Measurements from ENCODE around the gene SORBS2.

Gene SORBS2

DNA sequence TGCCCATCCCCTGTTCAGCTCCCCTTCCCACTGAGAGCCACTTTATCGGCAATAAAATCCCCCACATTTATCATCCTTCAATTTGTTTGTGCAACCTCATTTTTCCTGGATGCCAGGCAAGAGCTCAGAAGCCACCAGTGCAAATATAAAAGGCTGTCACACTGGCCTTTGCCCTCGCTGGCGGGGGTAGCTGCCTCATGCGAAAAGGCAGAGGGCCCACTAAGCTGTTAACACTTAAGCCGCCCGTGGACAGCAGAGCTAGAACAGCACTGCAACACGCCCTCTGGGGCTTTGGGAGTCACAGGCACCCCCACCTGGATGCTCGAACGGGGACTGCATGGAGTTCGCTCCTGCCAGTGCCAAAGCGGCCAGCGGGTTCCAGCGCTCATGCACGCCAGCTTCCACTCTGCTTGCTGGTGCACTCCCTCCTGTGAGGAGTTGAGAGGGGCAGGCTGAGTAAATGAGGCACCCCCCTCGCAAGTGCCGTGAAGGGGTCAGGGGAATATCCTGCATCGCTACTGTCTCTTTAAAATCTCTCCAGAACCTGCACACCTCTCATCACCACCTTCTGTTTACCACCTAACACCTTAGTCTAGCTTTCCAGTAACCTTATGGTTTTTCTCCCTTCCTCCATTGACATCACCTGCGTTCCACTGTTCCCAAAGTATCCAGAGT lies 99.5 kb downstream of the SORBS2 start:
- H2BK15ac ChIP-seq (replicated peaks; ENCODE audit: low read depth) = no peak overlapping the region
- H3K36me3 ChIP-seq (ENCODE audit: control insufficient read depth, insufficient read depth, low read length) = no peaks in the 10 kb centered on the region
- H3K4me3 ChIP-seq (ENCODE audit: low read length) = no peak overlapping the region
- no peak overlapping the region for H3K27ac ChIP-seq (ENCODE audit: low read depth, low read length)
- H3K4me2 ChIP-seq (ENCODE audit: low read length) = no peak overlapping the region
- H4K8ac ChIP-seq (ENCODE audit: low read depth, low read length) = no peak overlapping the region
- no peak overlapping the region for H3K56ac ChIP-seq (ENCODE audit: low read length)
- H3K79me1 ChIP-seq (ENCODE audit: low read length) = no peaks in the 10 kb centered on the region
- WGBS (ENCODE audit: extremely low coverage, insufficient coverage, low lambda C conversion rate) = no CpG with 5 or more reads among the region's 18 CpGs
- H3K9ac ChIP-seq (ENCODE audit: low read length) = no peak overlapping the region
- H2AK5ac ChIP-seq (ENCODE audit: low read length) = no peak overlapping the region
- H3K4ac ChIP-seq (ENCODE audit: low read depth, low read length) = no peak overlapping the region
- no peak overlapping the region for H2BK120ac ChIP-seq (ENCODE audit: low read depth, low read length)
- H3K23ac ChIP-seq (ENCODE audit: low read length) = no peak overlapping the region
- DNase-seq = no peak
- no peaks in the 10 kb centered on the region for H3K4me1 ChIP-seq (ENCODE audit: control insufficient read depth, low read depth, low read length)
- H4K5ac ChIP-seq (ENCODE audit: low read length) = no peak overlapping the region
- no peak overlapping the region for H3K18ac ChIP-seq (ENCODE audit: low read length)
- H2BK5ac ChIP-seq (ENCODE audit: low read length) = no peak overlapping the region
- no peaks in the 10 kb centered on the region for H3K79me2 ChIP-seq (ENCODE audit: control insufficient read depth, insufficient read depth, low read length)
- H3K27me3 ChIP-seq (ENCODE audit: insufficient read depth, low read length, poor library complexity) = no peaks in the 10 kb centered on the region

DNA sequence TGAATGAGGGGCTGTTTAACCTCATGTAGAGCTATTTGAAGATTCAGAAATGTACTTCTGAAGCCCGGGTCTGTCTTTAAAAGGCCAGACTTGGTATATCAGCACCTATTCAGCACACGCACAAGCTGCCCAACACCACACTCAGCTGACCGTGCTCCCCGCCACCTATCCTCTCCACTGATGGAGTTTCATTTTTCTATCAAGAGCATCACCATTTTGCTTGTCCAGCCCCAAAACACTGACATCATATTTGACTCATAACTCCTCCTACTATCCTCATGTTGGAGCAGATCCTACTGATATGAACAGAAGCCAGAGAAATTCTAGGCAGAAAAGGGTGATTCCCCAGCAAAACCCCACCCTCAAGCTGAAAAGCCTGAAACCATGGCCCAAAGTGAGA lies 100.3 kb downstream of the SORBS2 start:
- no peak overlapping the region for H3K56ac ChIP-seq (ENCODE audit: low read length)
- no peak overlapping the region for H3K18ac ChIP-seq (ENCODE audit: low read length)
- H3K4ac ChIP-seq (ENCODE audit: low read depth, low read length) = no peak overlapping the region
- H3K23ac ChIP-seq (ENCODE audit: low read length) = no peak overlapping the region
- H3K4me1 ChIP-seq (ENCODE audit: control insufficient read depth, low read depth, low read length) = no peaks in the 10 kb centered on the region
- DNase-seq = no peak
- no peak overlapping the region for H2BK15ac ChIP-seq (replicated peaks; ENCODE audit: low read depth)
- no peaks in the 10 kb centered on the region for H3K36me3 ChIP-seq (ENCODE audit: control insufficient read depth, insufficient read depth, low read length)
- WGBS (ENCODE audit: extremely low coverage, insufficient coverage, low lambda C conversion rate) = no CpG with 5 or more reads among the region's 4 CpGs
- no peaks in the 10 kb centered on the region for H3K27me3 ChIP-seq (ENCODE audit: insufficient read depth, low read length, poor library complexity)
- H4K8ac ChIP-seq (ENCODE audit: low read depth, low read length) = no peak overlapping the region
- no peak overlapping the region for H2BK120ac ChIP-seq (ENCODE audit: low read depth, low read length)
- H3K4me3 ChIP-seq (ENCODE audit: low read length) = no peak overlapping the region
- no peaks in the 10 kb centered on the region for H3K79me1 ChIP-seq (ENCODE audit: low read length)
- H3K9ac ChIP-seq (ENCODE audit: low read length) = no peak overlapping the region
- H3K79me2 ChIP-seq (ENCODE audit: control insufficient read depth, insufficient read depth, low read length) = no peaks in the 10 kb centered on the region
- no peak overlapping the region for H3K4me2 ChIP-seq (ENCODE audit: low read length)
- no peak overlapping the region for H2AK5ac ChIP-seq (ENCODE audit: low read length)
- no peak overlapping the region for H4K5ac ChIP-seq (ENCODE audit: low read length)
- no peak overlapping the region for H3K27ac ChIP-seq (ENCODE audit: low read depth, low read length)
- H2BK5ac ChIP-seq (ENCODE audit: low read length) = no peak overlapping the region

DNA sequence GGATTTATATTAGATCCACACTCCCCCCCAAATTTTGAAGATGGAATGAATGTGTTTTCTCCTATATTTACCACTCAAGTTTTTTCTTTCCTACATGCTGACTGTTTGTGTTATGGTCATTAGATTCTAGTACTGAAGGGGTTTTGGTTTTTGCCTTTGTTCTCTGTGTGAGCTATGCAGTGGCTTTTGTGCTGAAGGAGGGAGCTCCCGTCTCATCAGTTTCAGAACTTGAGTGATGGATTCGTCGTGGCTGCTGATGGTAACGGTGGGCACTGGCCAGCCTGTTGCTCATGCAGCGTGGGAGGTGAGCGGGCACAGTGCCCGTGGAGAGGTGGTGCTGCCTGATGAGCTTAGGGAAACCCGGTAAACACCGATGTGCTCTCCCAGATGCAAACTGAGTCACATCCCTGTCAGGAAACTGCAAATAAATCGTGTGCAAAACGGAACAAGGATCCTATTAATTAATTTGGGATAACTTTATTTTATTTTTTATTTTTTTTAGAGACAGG lies 101.5 kb downstream of the SORBS2 start:
- WGBS (ENCODE audit: extremely low coverage, insufficient coverage, low lambda C conversion rate) = no CpG with 5 or more reads among the region's 11 CpGs

DNA sequence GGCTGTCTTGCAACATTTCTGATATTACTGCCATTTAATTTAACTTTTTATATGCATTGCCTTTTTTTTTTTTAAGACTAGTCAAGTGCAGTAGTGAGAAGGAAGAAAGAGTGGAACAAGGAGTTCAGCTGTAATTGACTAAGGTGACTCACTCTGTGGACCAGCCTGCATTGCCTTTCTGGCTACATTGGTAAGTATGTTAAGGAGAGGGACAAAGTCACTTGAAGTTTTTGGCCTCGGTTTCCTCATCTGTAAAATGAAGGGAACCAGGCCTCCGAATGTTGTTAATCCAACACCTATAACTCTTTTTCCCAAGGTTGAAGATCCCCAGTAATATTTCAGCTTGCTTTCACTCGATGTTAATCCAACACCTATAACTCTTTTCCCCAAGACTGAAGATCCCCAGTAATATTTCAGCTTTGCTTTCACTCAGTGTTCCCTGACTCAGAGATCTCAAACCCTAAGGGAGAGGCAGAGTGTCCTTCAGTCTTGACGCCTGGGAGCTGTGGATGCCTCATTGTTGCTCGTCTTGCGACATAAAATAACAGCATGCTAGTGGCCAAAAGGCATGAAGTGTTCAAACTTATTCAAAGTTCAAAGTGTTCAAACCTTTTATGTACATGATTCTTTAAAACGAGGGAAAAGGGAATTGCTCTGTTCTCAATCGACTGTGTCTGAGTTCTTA lies 102.0 kb downstream of the SORBS2 start:
- Histone ChIP-seq H3K4ac (ENCODE audit: low read depth, low read length) (no peak overlapping the region), H3K36me3 (ENCODE audit: control insufficient read depth, insufficient read depth, low read length) (no peaks in the 10 kb centered on the region), H3K9ac (ENCODE audit: low read length) (no peak overlapping the region), H3K4me3 (ENCODE audit: low read length) (no peak overlapping the region), H3K27ac (ENCODE audit: low read depth, low read length) (no peak overlapping the region), H4K5ac (ENCODE audit: low read length) (no peak overlapping the region), H4K8ac (ENCODE audit: low read depth, low read length) (no peak overlapping the region), H3K23ac (ENCODE audit: low read length) (no peak overlapping the region), H3K4me1 (ENCODE audit: control insufficient read depth, low read depth, low read length) (no peaks in the 10 kb centered on the region), H2AK5ac (ENCODE audit: low read length) (no peak overlapping the region), H2BK5ac (ENCODE audit: low read length) (no peak overlapping the region), H2BK15ac (replicated peaks; ENCODE audit: low read depth) (no peak overlapping the region), H3K79me2 (ENCODE audit: control insufficient read depth, insufficient read depth, low read length) (no peaks in the 10 kb centered on the region), H3K27me3 (ENCODE audit: insufficient read depth, low read length, poor library complexity) (no peaks in the 10 kb centered on the region), H2BK120ac (ENCODE audit: low read depth, low read length) (no peak overlapping the region), H3K4me2 (ENCODE audit: low read length) (no peak overlapping the region), H3K18ac (ENCODE audit: low read length) (no peak overlapping the region), H3K56ac (ENCODE audit: low read length) (no peak overlapping the region), H3K79me1 (ENCODE audit: low read length) (no peaks in the 10 kb centered on the region)
- WGBS (ENCODE audit: extremely low coverage, insufficient coverage, low lambda C conversion rate) = no CpG with 5 or more reads among the region's 8 CpGs
- no peak for DNase-seq

More for the DNA sequence above, 101.5 kb downstream of the SORBS2 start:
- Histone ChIP-seq H3K23ac (ENCODE audit: low read length) (no peak overlapping the region), H3K79me1 (ENCODE audit: low read length) (no peaks in the 10 kb centered on the region), H3K27me3 (ENCODE audit: insufficient read depth, low read length, poor library complexity) (no peaks in the 10 kb centered on the region), H3K36me3 (ENCODE audit: control insufficient read depth, insufficient read depth, low read length) (no peaks in the 10 kb centered on the region), H3K79me2 (ENCODE audit: control insufficient read depth, insufficient read depth, low read length) (no peaks in the 10 kb centered on the region), H2BK5ac (ENCODE audit: low read length) (no peak overlapping the region), H4K5ac (ENCODE audit: low read length) (no peak overlapping the region), H3K18ac (ENCODE audit: low read length) (no peak overlapping the region), H4K8ac (ENCODE audit: low read depth, low read length) (no peak overlapping the region), H2BK15ac (replicated peaks; ENCODE audit: low read depth) (no peak overlapping the region), H3K4me1 (ENCODE audit: control insufficient read depth, low read depth, low read length) (no peaks in the 10 kb centered on the region), H3K56ac (ENCODE audit: low read length) (no peak overlapping the region), H3K4me3 (ENCODE audit: low read length) (no peak overlapping the region), H3K9ac (ENCODE audit: low read length) (no peak overlapping the region), H3K4me2 (ENCODE audit: low read length) (no peak overlapping the region), H2BK120ac (ENCODE audit: low read depth, low read length) (no peak overlapping the region), H3K27ac (ENCODE audit: low read depth, low read length) (no peak overlapping the region), H3K4ac (ENCODE audit: low read depth, low read length) (no peak overlapping the region), H2AK5ac (ENCODE audit: low read length) (no peak overlapping the region)
- DNase-seq = no peak

DNA sequence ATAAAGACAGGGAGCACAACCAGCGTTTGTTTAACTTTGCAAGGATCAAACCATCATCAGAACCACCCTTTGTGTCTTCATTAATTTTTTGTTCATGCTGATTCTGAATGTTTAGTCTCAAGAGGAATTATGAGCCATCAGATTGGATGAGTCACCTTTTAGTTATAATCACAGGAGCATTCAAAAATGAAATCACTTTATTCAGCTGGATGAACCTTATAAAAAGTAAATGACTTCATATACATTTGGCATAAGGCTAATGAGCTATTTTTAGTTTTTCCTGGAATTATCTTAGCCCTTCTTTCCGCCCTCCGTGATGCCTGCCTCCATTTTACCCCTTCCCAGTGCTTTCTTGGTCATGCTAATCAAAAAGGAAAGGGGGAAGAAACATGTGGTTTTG lies 103.6 kb downstream of the SORBS2 start:
- no peaks in the 10 kb centered on the region for H3K79me1 ChIP-seq (ENCODE audit: low read length)
- H4K8ac ChIP-seq (ENCODE audit: low read depth, low read length) = no peak overlapping the region
- H3K79me2 ChIP-seq (ENCODE audit: control insufficient read depth, insufficient read depth, low read length) = no peaks in the 10 kb centered on the region
- H3K4me3 ChIP-seq (ENCODE audit: low read length) = no peak overlapping the region
- H2BK5ac ChIP-seq (ENCODE audit: low read length) = no peak overlapping the region
- H3K56ac ChIP-seq (ENCODE audit: low read length) = no peak overlapping the region
- no peak overlapping the region for H3K4me2 ChIP-seq (ENCODE audit: low read length)
- no peak overlapping the region for H3K18ac ChIP-seq (ENCODE audit: low read length)
- no peak overlapping the region for H4K5ac ChIP-seq (ENCODE audit: low read length)
- no peaks in the 10 kb centered on the region for H3K27me3 ChIP-seq (ENCODE audit: insufficient read depth, low read length, poor library complexity)
- DNase-seq = no peak
- no peak overlapping the region for H3K23ac ChIP-seq (ENCODE audit: low read length)
- H3K27ac ChIP-seq (ENCODE audit: low read depth, low read length) = no peak overlapping the region
- no peak overlapping the region for H2AK5ac ChIP-seq (ENCODE audit: low read length)
- no CpG with 5 or more reads among the region's 3 CpGs for WGBS (ENCODE audit: extremely low coverage, insufficient coverage, low lambda C conversion rate)
- no peaks in the 10 kb centered on the region for H3K36me3 ChIP-seq (ENCODE audit: control insufficient read depth, insufficient read depth, low read length)
- no peak overlapping the region for H2BK15ac ChIP-seq (replicated peaks; ENCODE audit: low read depth)
- no peaks in the 10 kb centered on the region for H3K4me1 ChIP-seq (ENCODE audit: control insufficient read depth, low read depth, low read length)
- no peak overlapping the region for H3K9ac ChIP-seq (ENCODE audit: low read length)
- H3K4ac ChIP-seq (ENCODE audit: low read depth, low read length) = no peak overlapping the region
- no peak overlapping the region for H2BK120ac ChIP-seq (ENCODE audit: low read depth, low read length)
